PC-9 (cell line): ENCODE data around the gene ITIH2. TPM values are rescaled to one million over a fixed set of nuclear protein-coding genes. Genes with fewer than 3 reads are reported as not detected.

ENCODE experiments used
- BruUV-seq: library from RNA; stranded (reverse); fragments of 400-500 nt; replicated peaks from 2 replicates; lab custom pipeline; 2021; lab: Mats Ljungman, UMichigan
- CTCF ChIA-PET: fragments of 300-600 bp; sonication (Branson Sonifier 250); formaldehyde crosslinking; loops from one replicate; lab custom pipeline; 2022; ENCODE audit warnings: antibody characterized with exemption; lab: Charles Lee
- POLR2A ChIA-PET: fragments of 300-600 bp; sonication (Branson Sonifier 250); formaldehyde crosslinking; loops from one replicate; lab custom pipeline; 2022; ENCODE audit warnings: antibody characterized with exemption; ENCODE audit not compliant: unreplicated experiment; lab: Charles Lee
- DNase-seq, 2 experiments: peaks; one replicate each; pipeline versions ENCODE4 v3.0.0 to v3.0.0-alpha.2; 2015 to 2022; ENCODE audit warnings: mixed read lengths in 1 of 2
- H2AFZ ChIP-seq: fragments of 200-600 bp; sonication (generic); 2 replicates; pipeline ENCODE4 v1.8.1; 2017; ENCODE audit warnings: antibody characterized with exemption
- H3F3A ChIP-seq: fragments of 200-600 bp; sonication (generic); 2 replicates; pipeline ENCODE4 v1.8.1; 2017; ENCODE audit warnings: antibody characterized with exemption, mild to moderate bottlenecking, low read depth; ENCODE audit not compliant: insufficient read depth
- H3K27ac ChIP-seq: fragments of 200-600 bp; sonication (generic); 2 replicates; pipeline ENCODE4 v1.6.1; 2016; ENCODE audit warnings: mixed run types
- H3K27me3 ChIP-seq: fragments of 200-600 bp; sonication (generic); 2 replicates; pipeline ENCODE4 v1.6.1; 2016; ENCODE audit warnings: low read depth, mixed run types; ENCODE audit not compliant: insufficient read depth
- H3K36me3 ChIP-seq: fragments of 200-600 bp; sonication (generic); 2 replicates; pipeline ENCODE4 v1.6.1; 2016; ENCODE audit warnings: low read depth, mixed run types
- H3K4me1 ChIP-seq: fragments of 200-600 bp; sonication (generic); replicated peaks from 2 replicates; pipeline ENCODE4 v1.6.1; 2016; ENCODE audit warnings: mixed run types; ENCODE audit not compliant: insufficient read depth
- H3K4me2 ChIP-seq: fragments of 200-600 bp; sonication (generic); 2 replicates; pipeline ENCODE4 v1.6.1; 2017; ENCODE audit warnings: mixed run types
- H3K4me3 ChIP-seq: fragments of 200-600 bp; sonication (generic); 2 replicates; pipeline ENCODE4 v1.6.1; 2016; ENCODE audit warnings: mixed run types
- H3K79me2 ChIP-seq: fragments of 200-600 bp; sonication (generic); 2 replicates; pipeline ENCODE4 v1.6.1; 2017; ENCODE audit warnings: low read depth, mixed run types
- H3K9me2 ChIP-seq: fragments of 200-600 bp; sonication (generic); 2 replicates; pipeline ENCODE4 v1.8.1; 2017; ENCODE audit warnings: mild to moderate bottlenecking; ENCODE audit not compliant: insufficient read depth
- H3K9me3 ChIP-seq: fragments of 200-600 bp; sonication (generic); 2 replicates; pipeline ENCODE4 v1.8.1; 2016; ENCODE audit warnings: low read depth; ENCODE audit not compliant: insufficient read depth
- H4K20me1 ChIP-seq: fragments of 200-600 bp; sonication (generic); 2 replicates; pipeline ENCODE4 v1.8.1; 2017; ENCODE audit not compliant: insufficient read depth
- EZH2 ChIP-seq: fragments of 200-600 bp; sonication (generic); IDR thresholded peaks from 2 replicates; pipeline ENCODE4 v1.8.0; 2017; ENCODE audit warnings: antibody characterized with exemption, low read depth
- intact Hi-C: fragments of 100-400 bp; cut with micrococcal nuclease; formaldehyde crosslinking; loops from one replicate; pipeline ENCODE4 v1.10.0; 2022; ENCODE audit not compliant: unreplicated experiment
- total RNA-seq: library from RNA; stranded (reverse); gene quantifications from 2 replicates; pipeline ENCODE4 v1.2.3, GENCODE V29; 2021
- TF ChIP-seq, protein P1 (sequence below): fragments of 200-600 bp; sonication (generic); conservative IDR thresholded peaks from 2 replicates; pipeline ENCODE4 v1.6.1; 2017; ENCODE audit warnings: mixed run types, antibody characterized with exemption, mild to moderate bottlenecking, moderate library complexity

The ITIH2 gene
- total RNA-seq, 1 experiment from 2014 or later, result not detected

DNA sequence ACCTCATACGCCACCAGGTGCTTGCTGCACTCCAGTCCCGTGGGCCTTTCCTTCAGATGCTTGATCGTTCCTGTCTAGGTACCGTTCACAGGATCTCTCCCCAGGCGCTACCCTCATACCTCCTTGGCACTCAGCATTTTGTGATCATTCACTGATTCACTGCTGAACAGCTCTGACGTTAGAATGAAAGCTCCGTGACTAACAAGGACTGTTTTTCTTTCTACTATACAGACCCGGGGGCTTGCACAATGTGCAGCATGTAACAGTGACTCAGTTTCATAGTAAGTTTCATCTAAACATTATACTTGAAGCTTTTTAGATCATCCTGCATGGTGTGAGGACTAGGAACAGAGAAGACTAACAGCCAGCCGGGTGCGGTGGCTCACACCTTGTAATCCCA is 64.1 kb downstream of the ITIH2 start:
- Histone ChIP-seq H3K27me3 (no peaks in the 10 kb centered on the region), H3K27ac (no peak overlapping the region), H3K9me2 (no peaks in the 10 kb centered on the region), H2AFZ (no peak overlapping the region), H4K20me1 (no peaks in the 10 kb centered on the region), H3K79me2 (no peaks in the 10 kb centered on the region), H3K9me3 (no peaks in the 10 kb centered on the region), H3F3A (no peaks in the 10 kb centered on the region), H3K4me1 (no peaks in the 10 kb centered on the region), H3K36me3 (no peaks in the 10 kb centered on the region), H3K4me2 (no peak overlapping the region), H3K4me3 (no peak overlapping the region)
- ChIA-PET CTCF (interaction anchor here (0.6 kb wide), 1 partner anchor 10 kb away, joined by 3 read pairs; no protein-coding TSS in a partner anchor), POLR2A (no interaction called here)
- no peak for DNase-seq
- BruUV-seq, result no TSS peak
- TF ChIP-seq, protein P1, sequence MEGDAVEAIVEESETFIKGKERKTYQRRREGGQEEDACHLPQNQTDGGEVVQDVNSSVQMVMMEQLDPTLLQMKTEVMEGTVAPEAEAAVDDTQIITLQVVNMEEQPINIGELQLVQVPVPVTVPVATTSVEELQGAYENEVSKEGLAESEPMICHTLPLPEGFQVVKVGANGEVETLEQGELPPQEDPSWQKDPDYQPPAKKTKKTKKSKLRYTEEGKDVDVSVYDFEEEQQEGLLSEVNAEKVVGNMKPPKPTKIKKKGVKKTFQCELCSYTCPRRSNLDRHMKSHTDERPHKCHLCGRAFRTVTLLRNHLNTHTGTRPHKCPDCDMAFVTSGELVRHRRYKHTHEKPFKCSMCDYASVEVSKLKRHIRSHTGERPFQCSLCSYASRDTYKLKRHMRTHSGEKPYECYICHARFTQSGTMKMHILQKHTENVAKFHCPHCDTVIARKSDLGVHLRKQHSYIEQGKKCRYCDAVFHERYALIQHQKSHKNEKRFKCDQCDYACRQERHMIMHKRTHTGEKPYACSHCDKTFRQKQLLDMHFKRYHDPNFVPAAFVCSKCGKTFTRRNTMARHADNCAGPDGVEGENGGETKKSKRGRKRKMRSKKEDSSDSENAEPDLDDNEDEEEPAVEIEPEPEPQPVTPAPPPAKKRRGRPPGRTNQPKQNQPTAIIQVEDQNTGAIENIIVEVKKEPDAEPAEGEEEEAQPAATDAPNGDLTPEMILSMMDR, result no peak
- TF ChIP-seq EZH2, result no peak
- intact Hi-C loops, result no loop called here

DNA sequence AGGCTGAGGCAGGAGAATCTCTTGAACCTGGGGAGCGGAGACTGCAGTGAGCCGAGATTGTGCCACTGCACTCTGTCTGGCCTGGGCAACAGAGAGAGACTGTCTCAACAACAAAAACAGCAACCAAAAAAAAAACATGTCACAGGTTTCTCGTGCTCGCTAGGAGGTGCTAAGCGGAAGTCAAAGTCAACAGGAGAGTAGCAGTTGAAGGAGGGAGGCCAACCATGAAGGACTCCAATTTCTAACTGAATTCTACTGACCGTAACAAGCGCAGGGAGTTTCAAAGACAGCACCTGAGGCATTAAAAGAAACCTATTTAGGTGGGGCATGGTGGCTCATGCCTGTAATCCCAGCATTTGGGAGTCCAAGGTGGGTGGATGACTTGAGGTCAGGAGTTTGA is 65.3 kb downstream of the ITIH2 start:
- Histone ChIP-seq H3K4me1 (no peaks in the 10 kb centered on the region), H2AFZ (no peak overlapping the region), H4K20me1 (no peaks in the 10 kb centered on the region), H3K27me3 (no peaks in the 10 kb centered on the region), H3K9me2 (no peaks in the 10 kb centered on the region), H3K79me2 (no peaks in the 10 kb centered on the region), H3K4me2 (no peak overlapping the region), H3K36me3 (no peaks in the 10 kb centered on the region), H3F3A (no peaks in the 10 kb centered on the region), H3K4me3 (no peak overlapping the region), H3K9me3 (no peaks in the 10 kb centered on the region), H3K27ac (no peak overlapping the region)
- intact Hi-C loops, result no loop called here
- no peak for DNase-seq
- POLR2A ChIA-PET, result no interaction called here
- BruUV-seq, result no TSS peak
- TF ChIP-seq, protein P1, result no peak
- no peak for TF ChIP-seq EZH2
- CTCF ChIA-PET, result no interaction called here

DNA sequence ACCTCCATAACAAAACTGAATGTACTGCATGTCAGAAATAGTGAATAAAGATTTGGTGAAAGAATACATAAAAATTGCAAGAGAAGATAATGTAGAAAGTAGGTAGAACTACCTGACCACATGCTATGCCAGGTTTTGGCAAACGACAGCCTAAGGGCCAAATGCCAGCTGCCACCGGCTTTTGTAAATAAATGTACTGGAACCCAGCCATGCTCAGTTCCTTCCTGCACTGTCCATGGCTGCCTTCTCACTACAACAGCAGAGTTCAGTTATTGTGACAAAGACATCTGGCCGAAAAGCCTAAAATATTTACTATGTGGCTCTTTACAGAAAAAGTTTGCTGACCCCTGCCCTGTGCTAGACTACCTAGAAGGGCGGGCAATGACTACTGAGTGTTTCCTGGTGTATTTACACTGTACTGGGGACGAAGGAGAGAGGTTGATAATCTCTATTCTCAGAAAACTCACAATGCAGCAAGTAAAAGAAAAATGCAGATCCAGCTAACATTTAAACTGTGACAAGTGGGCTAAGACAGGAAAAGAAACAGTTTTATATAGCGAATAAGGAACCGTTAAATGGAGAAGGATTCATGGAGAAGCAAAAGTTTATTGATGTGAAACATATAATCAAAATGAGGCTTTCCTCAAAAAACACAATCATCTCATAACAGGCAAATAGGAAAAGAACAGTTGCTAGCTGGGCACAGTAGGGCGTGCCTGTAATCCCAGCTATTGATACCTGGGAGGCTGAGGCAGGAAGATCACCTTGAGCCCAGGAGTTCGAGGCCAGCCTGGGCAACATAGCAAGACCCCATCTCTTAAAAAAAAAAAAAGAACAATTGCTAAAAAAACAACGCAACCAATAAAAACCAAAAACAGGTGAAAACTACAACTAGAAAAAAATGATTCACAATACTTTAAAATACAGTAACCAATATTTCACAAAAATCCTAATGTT is 71.0 kb downstream of the ITIH2 start:
- no peaks in the 10 kb centered on the region for H3K79me2 ChIP-seq
- intact Hi-C loops, result no loop called here
- H3F3A ChIP-seq, result no peaks in the 10 kb centered on the region
- BruUV-seq, result no TSS peak
- no peaks in the 10 kb centered on the region for H3K4me1 ChIP-seq
- no peak overlapping the region for H3K4me2 ChIP-seq
- H4K20me1 ChIP-seq, result no peaks in the 10 kb centered on the region
- DNase-seq, result no peak
- H2AFZ ChIP-seq, result no peak overlapping the region
- no peak overlapping the region for H3K4me3 ChIP-seq
- H3K27me3 ChIP-seq, result no peaks in the 10 kb centered on the region
- ChIA-PET POLR2A (no interaction called here), CTCF (no interaction called here)
- no peaks in the 10 kb centered on the region for H3K36me3 ChIP-seq
- H3K9me2 ChIP-seq, result no peaks in the 10 kb centered on the region
- no peak overlapping the region for H3K27ac ChIP-seq
- no peak for TF ChIP-seq EZH2
- TF ChIP-seq, protein P1, result no peak
- H3K9me3 ChIP-seq, result no peaks in the 10 kb centered on the region
